KOPT-K1 (cell line): ENCODE data around the gene CRMP1.

Experiments
- H3K27ac ChIP-seq: fragments of 200-600 bp; sonication (generic); 2 replicates; pipeline ENCODE4 v1.5.1; 2016; ENCODE audit warnings: antibody characterized with exemption, mild to moderate bottlenecking, low read depth, low read length; ENCODE audit not compliant: poor library complexity, severe bottlenecking
- H3K36me3 ChIP-seq: fragments of 200-600 bp; sonication (generic); 2 replicates; pipeline ENCODE4 v1.5.1; 2017; ENCODE audit warnings: antibody characterized with exemption, mild to moderate bottlenecking, low read length, moderate library complexity; ENCODE audit not compliant: insufficient read depth
- H3K9me3 ChIP-seq: fragments of 200-600 bp; sonication (generic); 2 replicates; pipeline ENCODE4 v1.5.1; 2017; ENCODE audit warnings: antibody characterized with exemption, low read length, mild to moderate bottlenecking; ENCODE audit not compliant: insufficient read depth, poor library complexity, severe bottlenecking

The CRMP1 gene

GRCh38 chr4:5925419-5926200 is 32.7 kb upstream of the CRMP1 start:
- no peaks in the 10 kb centered on the region for H3K36me3 ChIP-seq
- H3K27ac ChIP-seq, result no peak overlapping the region
- no peaks in the 10 kb centered on the region for H3K9me3 ChIP-seq

- H3K36me3 ChIP-seq, result no peaks in the 10 kb centered on the region
- no peaks in the 10 kb centered on the region for H3K9me3 ChIP-seq
- H3K27ac ChIP-seq, result no peak overlapping the region
Measured at GRCh38 chr4:5924461-5925125, 31.7 kb upstream of the CRMP1 start.

GRCh38 chr4:5923376-5923775 is 30.5 kb upstream of the CRMP1 start:
- Histone ChIP-seq H3K9me3 (no peaks in the 10 kb centered on the region), H3K36me3 (no peaks in the 10 kb centered on the region), H3K27ac (no peak overlapping the region)

GRCh38 chr4:5922556-5922955 is 29.7 kb upstream of the CRMP1 start:
- Histone ChIP-seq H3K27ac (no peak overlapping the region), H3K9me3 (no peaks in the 10 kb centered on the region), H3K36me3 (no peaks in the 10 kb centered on the region)

GRCh38 chr4:5921981-5922380 is 29.1 kb upstream of the CRMP1 start:
- no peak overlapping the region for H3K27ac ChIP-seq

GRCh38 chr4:5921101-5921980 is 28.5 kb upstream of the CRMP1 start:
- no peak overlapping the region for H3K27ac ChIP-seq
- H3K36me3 ChIP-seq, result no peaks in the 10 kb centered on the region
- no peaks in the 10 kb centered on the region for H3K9me3 ChIP-seq

More at GRCh38 chr4:5921981-5922380, 29.1 kb upstream of the CRMP1 start:
- H3K9me3 ChIP-seq, result no peaks in the 10 kb centered on the region
- H3K36me3 ChIP-seq, result no peaks in the 10 kb centered on the region

GRCh38 chr4:5919571-5919970 is 26.7 kb upstream of the CRMP1 start:
- H3K36me3 ChIP-seq, result no peaks in the 10 kb centered on the region

GRCh38 chr4:5919044-5919443 is 26.2 kb upstream of the CRMP1 start:
- Histone ChIP-seq H3K27ac (no peak overlapping the region), H3K36me3 (no peaks in the 10 kb centered on the region), H3K9me3 (no peaks in the 10 kb centered on the region)

More at GRCh38 chr4:5919571-5919970, 26.7 kb upstream of the CRMP1 start:
- Histone ChIP-seq H3K9me3 (no peaks in the 10 kb centered on the region), H3K27ac (no peak overlapping the region)

- Histone ChIP-seq H3K36me3 (no peaks in the 10 kb centered on the region), H3K27ac (no peak overlapping the region), H3K9me3 (no peaks in the 10 kb centered on the region)
Measured at GRCh38 chr4:5918331-5918985, 25.6 kb upstream of the CRMP1 start.

GRCh38 chr4:5917672-5918071 is 24.8 kb upstream of the CRMP1 start:
- no peaks in the 10 kb centered on the region for H3K36me3 ChIP-seq
- no peaks in the 10 kb centered on the region for H3K9me3 ChIP-seq
- H3K27ac ChIP-seq, result no peak overlapping the region

- H3K27ac ChIP-seq, result no peak overlapping the region
- no peaks in the 10 kb centered on the region for H3K9me3 ChIP-seq
- H3K36me3 ChIP-seq, result no peaks in the 10 kb centered on the region
Measured at GRCh38 chr4:5916229-5916628, 23.3 kb upstream of the CRMP1 start.

GRCh38 chr4:5913454-5913853 is 20.6 kb upstream of the CRMP1 start:
- H3K9me3 ChIP-seq, result no peaks in the 10 kb centered on the region
- H3K27ac ChIP-seq, result no peak overlapping the region
- no peaks in the 10 kb centered on the region for H3K36me3 ChIP-seq

GRCh38 chr4:5912614-5913019 is 19.7 kb upstream of the CRMP1 start:
- no peak overlapping the region for H3K27ac ChIP-seq
- no peaks in the 10 kb centered on the region for H3K9me3 ChIP-seq
- H3K36me3 ChIP-seq, result no peaks in the 10 kb centered on the region

- Histone ChIP-seq H3K9me3 (no peaks in the 10 kb centered on the region), H3K36me3 (no peaks in the 10 kb centered on the region), H3K27ac (no peak overlapping the region)
Measured at GRCh38 chr4:5908876-5909427, 16.1 kb upstream of the CRMP1 start.
